Fibroblast of pulmonary artery (primary cell): ENCODE results near the gene TXLNG.
"Not testable (repeated sequence)": the region's sequence is repeated elsewhere in the genome, so short reads cannot be mapped to it uniquely, and the experiment has no call there.

Experiments used
- DNase-seq: peaks from one replicate; pipeline ENCODE4 v3.0.0-alpha.2; 2010; ENCODE audit warnings: low read depth
- H3K4me3 ChIP-seq: replicated peaks from 2 replicates; pipeline ENCODE4 v1.5.1; 2011; ENCODE audit warnings: low read depth, mild to moderate bottlenecking, control low read depth, low read length, moderate library complexity
- CTCF ChIP-seq: IDR thresholded peaks from 2 replicates; pipeline ENCODE4 v1.5.1; 2011; ENCODE audit warnings: mild to moderate bottlenecking, control low read depth, low read length, inconsistent platforms; ENCODE audit errors: missing control alignments

The TXLNG gene

GRCh38 chrX:16845686-16846085, 59.4 kb downstream of the TXLNG start:
- TF ChIP-seq CTCF = no peak
- no peak overlapping the region for H3K4me3 ChIP-seq
- DNase-seq = no peak

- no peak for TF ChIP-seq CTCF
- no peak overlapping the region for H3K4me3 ChIP-seq
- no peak for DNase-seq
Observed at GRCh38 chrX:16848541-16848940, 62.3 kb downstream of the TXLNG start.

- DNase-seq = no peak
- no peak overlapping the region for H3K4me3 ChIP-seq
- no peak for TF ChIP-seq CTCF
Observed at GRCh38 chrX:16851421-16851820, 65.2 kb downstream of the TXLNG start.

- no peak for DNase-seq
- no peak for TF ChIP-seq CTCF
- H3K4me3 ChIP-seq = no peak overlapping the region
Observed at GRCh38 chrX:16851827-16852226, 65.6 kb downstream of the TXLNG start.

GRCh38 chrX:16852617-16853179, 66.4 kb downstream of the TXLNG start:
- no peak for TF ChIP-seq CTCF
- no peak overlapping the region for H3K4me3 ChIP-seq
- no peak for DNase-seq

- no peak for TF ChIP-seq CTCF
- DNase-seq = no peak
- H3K4me3 ChIP-seq = no peak overlapping the region
Observed at GRCh38 chrX:16853537-16853936, 67.3 kb downstream of the TXLNG start.

GRCh38 chrX:16855363-16856075, 69.3 kb downstream of the TXLNG start:
- no peak for TF ChIP-seq CTCF
- H3K4me3 ChIP-seq = no peak overlapping the region
- no peak for DNase-seq

- DNase-seq, H3K4me3 ChIP-seq: not testable (repeated sequence)
Observed at GRCh38 chrX:16856076-16856404, 69.8 kb downstream of the TXLNG start.
